IMR-90 (cell line): ENCODE data around the gene FSTL5. TPM values are rescaled to one million over a fixed set of nuclear protein-coding genes. Genes with fewer than 3 reads are reported as not detected.

Experiments
- ATAC-seq: fragments of 200-7000 bp; cut with Tn5 transposase; 2 replicates; pipeline ENCODE4 v1.9.1; 2020; ENCODE audit warnings: low read depth, mild to moderate bottlenecking, moderate library complexity
- BruUV-seq: library from RNA; stranded (reverse); fragments of 400-500 nt; replicated peaks from 2 replicates; lab custom pipeline; 2021; lab: Mats Ljungman, UMichigan
- CTCF ChIA-PET: fragments of 300-600 bp; formaldehyde crosslinking; extraction: SDS; loops from one replicate; lab custom pipeline; 2021; ENCODE audit warnings: antibody characterized with exemption; lab: Yijun Ruan, JAX
- POLR2A ChIA-PET: fragments of 300-600 bp; sonication (Branson Sonifier 250); formaldehyde crosslinking; loops from one replicate; lab custom pipeline; 2022; ENCODE audit warnings: antibody characterized with exemption; ENCODE audit not compliant: unreplicated experiment; lab: Charles Lee
- DNase-seq: peaks from one replicate; pipeline ENCODE4 v3.0.0; 2013
- H2AFZ ChIP-seq: replicated peaks from 2 replicates; pipeline ENCODE3; 2013; ENCODE audit warnings: low read length, mild to moderate bottlenecking; ENCODE audit not compliant: poor library complexity
- H2AK5ac ChIP-seq: 2 replicates; pipeline ENCODE4 v1.6.1; 2013; ENCODE audit warnings: low read depth, low read length, inconsistent platforms
- H2AK9ac ChIP-seq: replicated peaks from 2 replicates; pipeline ENCODE3; 2013; ENCODE audit warnings: mild to moderate bottlenecking, low read depth, low read length, moderate library complexity; ENCODE audit not compliant: poor library complexity
- H2BK120ac ChIP-seq: 2 replicates; pipeline ENCODE4 v1.6.1; 2013; ENCODE audit warnings: low read depth, low read length, inconsistent platforms
- H2BK15ac ChIP-seq: 3 replicates; pipeline ENCODE4 v1.6.1; 2013; ENCODE audit warnings: low read depth, low read length, inconsistent platforms
- H2BK20ac ChIP-seq: 2 replicates; pipeline ENCODE4 v1.6.1; 2013; ENCODE audit warnings: low read depth, mild to moderate bottlenecking, inconsistent platforms, low read length, moderate library complexity
- H2BK5ac ChIP-seq: 2 replicates; pipeline ENCODE4 v1.6.1; 2013; ENCODE audit warnings: mild to moderate bottlenecking, low read depth, low read length, inconsistent platforms; ENCODE audit not compliant: poor library complexity, severe bottlenecking
- H3K14ac ChIP-seq: replicated peaks from 2 replicates; pipeline ENCODE4 v1.6.1; 2013; ENCODE audit warnings: low read depth, low read length, inconsistent platforms
- H3K18ac ChIP-seq: 2 replicates; pipeline ENCODE4 v1.6.1; 2013; ENCODE audit warnings: low read depth, low read length, control low read depth
- H3K23ac ChIP-seq: 2 replicates; pipeline ENCODE4 v1.6.1; 2013; ENCODE audit warnings: low read depth, low read length, inconsistent platforms
- H3K27ac ChIP-seq: 2 replicates; pipeline ENCODE4 v1.5.1; 2013; ENCODE audit warnings: mild to moderate bottlenecking, control low read depth, low read length; ENCODE audit not compliant: insufficient read depth
- H3K27me3 ChIP-seq: 2 replicates; pipeline ENCODE4 v1.6.1; 2013; ENCODE audit warnings: low read length; ENCODE audit not compliant: control insufficient read depth, insufficient read depth
- H3K36me3 ChIP-seq: 2 replicates; pipeline ENCODE4 v1.6.1; 2013; ENCODE audit warnings: low read length, mixed read lengths; ENCODE audit not compliant: control insufficient read depth, insufficient read depth
- H3K4ac ChIP-seq: 2 replicates; pipeline ENCODE4 v1.6.1; 2013; ENCODE audit warnings: low read depth, low read length, inconsistent platforms
- H3K4me1 ChIP-seq: 2 replicates; pipeline ENCODE4 v1.6.1; 2013; ENCODE audit warnings: low read length, mixed read lengths; ENCODE audit not compliant: control insufficient read depth, insufficient read depth
- H3K4me2 ChIP-seq: 2 replicates; pipeline ENCODE4 v1.6.1; 2013; ENCODE audit warnings: low read depth, mild to moderate bottlenecking, control low read depth, low read length, moderate library complexity
- H3K4me3 ChIP-seq: 2 replicates; pipeline ENCODE4 v1.5.1; 2013; ENCODE audit warnings: low read depth, mild to moderate bottlenecking, control low read depth, low read length, moderate library complexity; ENCODE audit not compliant: insufficient read depth
- H3K56ac ChIP-seq: 2 replicates; pipeline ENCODE4 v1.6.1; 2013; ENCODE audit warnings: low read length, inconsistent platforms; ENCODE audit not compliant: insufficient read depth; ENCODE audit errors: extremely low read depth
- H3K79me1 ChIP-seq, 2 experiments: 2 replicates each; pipeline ENCODE4 v1.6.1; 2013; ENCODE audit warnings: low read length in 2 of 2, inconsistent platforms in 1 of 2, low read depth in 1 of 2
- H3K9ac ChIP-seq: 2 replicates; pipeline ENCODE4 v1.6.1; 2013; ENCODE audit warnings: low read depth, low read length, control low read depth
- H3K9me1 ChIP-seq: 2 replicates; pipeline ENCODE4 v1.6.1; 2013; ENCODE audit warnings: low read length, inconsistent platforms; ENCODE audit not compliant: insufficient read depth
- H3K9me3 ChIP-seq: 2 replicates; pipeline ENCODE4 v1.6.1; 2013; ENCODE audit warnings: low read length; ENCODE audit not compliant: control insufficient read depth, insufficient read depth
- H4K20me1 ChIP-seq: 2 replicates; pipeline ENCODE4 v1.6.1; 2013; ENCODE audit warnings: low read length, inconsistent platforms; ENCODE audit not compliant: insufficient read depth
- H4K5ac ChIP-seq: 2 replicates; pipeline ENCODE4 v1.6.1; 2013; ENCODE audit warnings: mild to moderate bottlenecking, low read depth, low read length, control low read depth
- H4K8ac ChIP-seq, 2 experiments: 2 replicates each; pipeline ENCODE4 v1.6.1; 2013; ENCODE audit warnings: low read depth in 2 of 2, low read length in 2 of 2, control low read depth in 1 of 2, inconsistent platforms in 1 of 2
- H4K91ac ChIP-seq: 2 replicates; pipeline ENCODE4 v1.6.1; 2013; ENCODE audit warnings: low read depth, low read length, inconsistent platforms; ENCODE audit not compliant: insufficient read depth
- BHLHE40 ChIP-seq: fragments of 150-350 bp; IDR thresholded peaks from 2 replicates; pipeline ENCODE4 v1.6.1; 2016; ENCODE audit warnings: mild to moderate bottlenecking, low read depth, low read length
- CHD1 ChIP-seq: IDR thresholded peaks from 2 replicates; pipeline ENCODE4 v1.6.1; 2012; ENCODE audit warnings: low read depth, low read length, improper control_type of control experiment
- MAFK ChIP-seq: IDR thresholded peaks from 2 replicates; pipeline ENCODE4 v1.6.1; 2012; ENCODE audit warnings: low read depth, low read length, improper control_type of control experiment
- MAZ ChIP-seq: IDR thresholded peaks from 2 replicates; pipeline ENCODE4 v1.6.1; 2012; ENCODE audit warnings: low read depth, mild to moderate bottlenecking, low read length, improper control_type of control experiment, moderate library complexity, borderline replicate concordance
- MXI1 ChIP-seq: IDR thresholded peaks from 2 replicates; pipeline ENCODE4 v1.6.1; 2012; ENCODE audit warnings: low read depth, mild to moderate bottlenecking, low read length, moderate library complexity, borderline replicate concordance
- NFE2L2 ChIP-seq: fragments of 150-350 bp; IDR thresholded peaks from 2 replicates; pipeline ENCODE4 v1.6.1; 2016; ENCODE audit warnings: low read depth, mild to moderate bottlenecking, low read length
- POLR2A ChIP-seq: IDR thresholded peaks from 2 replicates; pipeline ENCODE4 v1.6.1; 2012; ENCODE audit warnings: mild to moderate bottlenecking, low read depth, low read length
- RAD21 ChIP-seq: IDR thresholded peaks from 2 replicates; pipeline ENCODE4 v1.6.1; 2012; ENCODE audit warnings: low read length, improper control_type of control experiment
- RCOR1 ChIP-seq: IDR thresholded peaks from 2 replicates; pipeline ENCODE4 v1.6.1; 2012; ENCODE audit warnings: mild to moderate bottlenecking, low read length, improper control_type of control experiment; ENCODE audit not compliant: insufficient replicate concordance
- RFX5 ChIP-seq: IDR thresholded peaks from 2 replicates; pipeline ENCODE4 v1.8.0; 2012; ENCODE audit warnings: low read depth, mild to moderate bottlenecking, low read length, moderate library complexity
- WGBS, 2 experiments: methylation state at CpG; one replicate each; pipeline versions ENCODE4 v1.1.5 to v1.1.7; 2013; ENCODE audit warnings: missing lambda C conversion rate in 2 of 2; ENCODE audit not compliant: insufficient read length in 1 of 2; ENCODE audit errors: extremely low coverage in 2 of 2; 5-methylcytosine and 5-hydroxymethylcytosine counted together
- dilution Hi-C: fragments of 300-500 bp; cut with HindIII; formaldehyde crosslinking; loops from one replicate; pipeline ENCODE4 v1.14.3; 2018; ENCODE audit warnings: low sequenced_read_pairs; ENCODE audit not compliant: unreplicated experiment
- in situ Hi-C: fragments of 300-500 bp; cut with MboI; formaldehyde crosslinking; loops from 3 replicates; pipeline ENCODE4 v1.14.3; 2019; ENCODE audit warnings: low sequenced_read_pairs, inconsistent platforms, mixed read lengths
- intact Hi-C: fragments of 100-400 bp; cut with micrococcal nuclease; formaldehyde crosslinking; loops from 2 replicates; pipeline ENCODE4 v1.10.0; 2022
- polyA plus RNA-seq, 3 experiments: library from polyadenylated mRNA; depleted of rRNA; stranded (reverse); fragments of >200 nt; gene quantifications; 2 replicates each; pipeline ENCODE4 v1.2.3, GENCODE V29; 2012; ENCODE audit warnings: low replicate concordance in 1 of 3
- total RNA-seq: library from RNA; depleted of rRNA; stranded (reverse); fragments of >200 nt; gene quantifications from 2 replicates; pipeline ENCODE4 v1.2.3, GENCODE V29; 2012
- TF ChIP-seq, protein P1 (sequence below): fragments of 150-350 bp; IDR thresholded peaks from 2 replicates; pipeline ENCODE4 v1.6.1; 2016; ENCODE audit warnings: low read depth, mild to moderate bottlenecking, low read length, moderate library complexity, borderline replicate concordance

Gene FSTL5
- total and polyA plus RNA-seq, 2 of the 4 experiments (the other 2 are of a cell fraction): under 0.01 TPM; not detected in 1

GRCh38 chr4:161356351-161356750, 807.4 kb downstream of the FSTL5 start:
- Histone ChIP-seq H3K9me3 (peaks cover 6% of the 10 kb centered on the region), H3K36me3 (no peaks in the 10 kb centered on the region), H2AFZ (no peak overlapping the region), H2AK9ac (no peak overlapping the region), H3K18ac (no peak overlapping the region), H3K4ac (no peak overlapping the region), H4K20me1 (no peaks in the 10 kb centered on the region), H2BK15ac (no peak overlapping the region), H3K9ac (no peak overlapping the region), H2BK5ac (no peak overlapping the region), H4K8ac (no peak overlapping the region), H3K9me1 (no peaks in the 10 kb centered on the region), H3K4me3 (no peak overlapping the region), H3K56ac (no peak overlapping the region), H4K5ac (no peak overlapping the region), H3K27ac (no peak overlapping the region), H3K23ac (no peak overlapping the region), H3K79me1 (no peaks in the 10 kb centered on the region), H3K4me2 (no peak overlapping the region), H2AK5ac (no peak overlapping the region), H2BK120ac (no peak overlapping the region), H4K91ac (no peak overlapping the region), H3K4me1 (no peaks in the 10 kb centered on the region), H2BK20ac (no peak overlapping the region), H3K14ac (no peak overlapping the region), H3K27me3 (no peaks in the 10 kb centered on the region)
- TF ChIP-seq, protein P1, sequence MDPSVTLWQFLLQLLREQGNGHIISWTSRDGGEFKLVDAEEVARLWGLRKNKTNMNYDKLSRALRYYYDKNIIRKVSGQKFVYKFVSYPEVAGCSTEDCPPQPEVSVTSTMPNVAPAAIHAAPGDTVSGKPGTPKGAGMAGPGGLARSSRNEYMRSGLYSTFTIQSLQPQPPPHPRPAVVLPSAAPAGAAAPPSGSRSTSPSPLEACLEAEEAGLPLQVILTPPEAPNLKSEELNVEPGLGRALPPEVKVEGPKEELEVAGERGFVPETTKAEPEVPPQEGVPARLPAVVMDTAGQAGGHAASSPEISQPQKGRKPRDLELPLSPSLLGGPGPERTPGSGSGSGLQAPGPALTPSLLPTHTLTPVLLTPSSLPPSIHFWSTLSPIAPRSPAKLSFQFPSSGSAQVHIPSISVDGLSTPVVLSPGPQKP: no peak
- TF ChIP-seq MAFK (no peak), NFE2L2 (no peak), RCOR1 (no peak), MXI1 (no peak), CHD1 (no peak), BHLHE40 (no peak), RAD21 (no peak), RFX5 (no peak), MAZ (no peak), POLR2A (no peak)
- DNase-seq (no peak), ATAC-seq (no peak)
- BruUV-seq: no TSS peak
- ChIA-PET POLR2A (no interaction called here), CTCF (no interaction called here)
- WGBS, 2 experiments: no CpG with 5 or more reads among the region's 3 CpGs
- in situ Hi-C loops: no loop called here
- dilution Hi-C loops: no loop called here
- intact Hi-C loops: no loop called here
